ENCODE results near the gene CD53. TPM values are rescaled to one million over a fixed set of nuclear protein-coding genes. Genes with fewer than 3 reads are reported as not detected.

Gene CD53
- total and polyA plus RNA-seq, 4 donors: 15.7 to 39.9 (median 20.9) TPM

DNA sequence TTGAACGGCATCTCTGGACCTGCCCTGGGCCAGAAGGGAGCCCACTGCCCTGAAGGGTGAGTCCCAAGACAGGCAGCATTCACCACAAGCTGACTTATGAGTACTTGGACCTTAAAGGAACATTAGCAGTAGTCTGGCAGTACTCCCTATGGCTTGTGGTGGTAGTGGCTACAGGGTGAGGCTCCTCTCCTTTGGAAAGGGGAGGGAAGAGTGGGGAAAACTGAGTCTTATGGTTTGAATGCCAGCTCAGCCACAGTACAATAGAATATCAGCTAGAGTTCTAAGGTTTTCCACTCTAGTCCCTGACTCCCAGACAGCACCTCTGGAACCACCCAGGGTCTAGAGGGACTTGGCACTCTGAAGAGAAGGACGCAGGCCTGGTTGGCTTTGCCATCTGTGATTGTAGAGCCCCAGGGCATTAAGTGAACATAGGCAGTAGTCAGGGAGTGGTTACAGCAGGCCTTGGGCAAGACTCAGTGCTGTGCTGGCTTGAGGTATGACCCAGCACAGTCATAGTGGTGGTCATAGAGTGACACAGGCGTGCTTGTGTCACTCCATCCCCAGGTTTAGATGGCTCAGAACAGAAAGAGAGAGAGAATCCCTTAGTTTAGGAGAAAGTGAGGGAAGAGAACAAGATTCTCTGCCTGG lies 31.0 kb downstream of the CD53 start:
- H3K27me3 ChIP-seq (ENCODE audit: control insufficient read depth, insufficient read depth, low read length): no peaks in the 10 kb centered on the region
- no peaks in the 10 kb centered on the region for H3K9me3 ChIP-seq (ENCODE audit: control insufficient read depth, insufficient read depth, low read length)
- 69% methylated on average over 2 of the region's 3 CpGs for WGBS (ENCODE audit: insufficient coverage)
- H3K36me3 ChIP-seq (ENCODE audit: control insufficient read depth, insufficient read depth, low read length): no peaks in the 10 kb centered on the region
- no peak for DNase-seq (ENCODE audit: low read depth in 4 of 6, low spot score in 6 of 6)
- H3K4me1 ChIP-seq (ENCODE audit: control insufficient read depth, insufficient read depth, low read length): no peaks in the 10 kb centered on the region
- H3K4me3 ChIP-seq (ENCODE audit: low read depth, low read length): no peak overlapping the region
- no peak overlapping the region for H3K27ac ChIP-seq (ENCODE audit: low read depth, low read length)

DNA sequence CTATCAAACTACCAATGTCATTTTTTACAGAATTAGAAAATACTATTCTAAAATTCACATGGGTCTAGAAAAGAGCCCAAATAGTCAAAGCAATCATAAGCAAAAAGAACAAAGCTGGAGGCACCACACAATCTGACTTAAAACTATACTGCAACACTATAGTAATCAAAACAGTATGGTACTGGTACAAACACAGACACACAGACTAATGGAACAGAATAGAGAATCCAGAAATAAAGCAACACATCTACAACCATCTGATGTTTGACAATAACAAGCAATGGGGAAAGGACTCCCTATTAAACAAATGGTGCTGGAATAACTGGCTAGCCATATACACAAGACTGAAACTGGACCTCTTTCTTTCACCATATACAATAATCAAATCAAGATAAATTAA lies 39.8 kb downstream of the CD53 start:
- no peak overlapping the region for H3K4me3 ChIP-seq (ENCODE audit: low read depth, low read length)
- DNase-seq (ENCODE audit: low read depth in 4 of 6, low spot score in 6 of 6): no peak
- no peaks in the 10 kb centered on the region for H3K27me3 ChIP-seq (ENCODE audit: control insufficient read depth, insufficient read depth, low read length)
- H3K9me3 ChIP-seq (ENCODE audit: control insufficient read depth, insufficient read depth, low read length): no peaks in the 10 kb centered on the region
- H3K4me1 ChIP-seq (ENCODE audit: control insufficient read depth, insufficient read depth, low read length): no peaks in the 10 kb centered on the region
- H3K36me3 ChIP-seq (ENCODE audit: control insufficient read depth, insufficient read depth, low read length): no peaks in the 10 kb centered on the region
- H3K27ac ChIP-seq (ENCODE audit: low read depth, low read length): no peak overlapping the region

DNA sequence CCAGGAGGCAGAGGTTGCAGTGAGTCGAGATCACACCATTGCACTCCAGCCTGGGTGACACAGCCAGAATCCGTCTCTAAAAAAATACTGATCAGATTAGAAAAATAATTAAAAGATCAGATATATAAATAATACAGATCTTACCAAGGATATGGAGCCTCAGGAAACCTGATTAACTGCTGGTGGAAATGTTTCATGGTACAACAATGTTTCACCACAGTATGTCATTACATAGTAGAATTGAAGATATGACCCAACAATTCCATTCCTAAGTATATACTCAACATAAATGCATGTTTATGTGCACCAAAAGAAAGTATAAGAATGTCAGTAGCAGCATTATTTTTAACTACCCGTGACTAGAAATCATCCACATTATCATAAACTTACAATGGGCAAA lies 41.7 kb downstream of the CD53 start:
- Histone ChIP-seq H3K4me3 (ENCODE audit: low read depth, low read length) (no peak overlapping the region), H3K27ac (ENCODE audit: low read depth, low read length) (no peak overlapping the region)
- WGBS (ENCODE audit: insufficient coverage): no CpG with 5 or more reads among the region's 3 CpGs

GRCh38 chr1:110915804-110916203 lies 42.9 kb downstream of the CD53 start:
- Histone ChIP-seq H3K9me3 (ENCODE audit: control insufficient read depth, insufficient read depth, low read length) (no peaks in the 10 kb centered on the region), H3K27me3 (ENCODE audit: control insufficient read depth, insufficient read depth, low read length) (no peaks in the 10 kb centered on the region), H3K4me1 (ENCODE audit: control insufficient read depth, insufficient read depth, low read length) (no peaks in the 10 kb centered on the region), H3K27ac (ENCODE audit: low read depth, low read length) (no peak overlapping the region), H3K4me3 (ENCODE audit: low read depth, low read length) (no peak overlapping the region), H3K36me3 (ENCODE audit: control insufficient read depth, insufficient read depth, low read length) (no peaks in the 10 kb centered on the region)
- no CpG with 5 or more reads among the region's 2 CpGs for WGBS (ENCODE audit: insufficient coverage)
- no peak for DNase-seq (ENCODE audit: low read depth in 4 of 6, low spot score in 6 of 6)

More for the DNA sequence above, 41.7 kb downstream of the CD53 start:
- no peak for DNase-seq (ENCODE audit: low read depth in 4 of 6, low spot score in 6 of 6)
- H3K27me3 ChIP-seq (ENCODE audit: control insufficient read depth, insufficient read depth, low read length): no peaks in the 10 kb centered on the region
- H3K36me3 ChIP-seq (ENCODE audit: control insufficient read depth, insufficient read depth, low read length): no peaks in the 10 kb centered on the region
- no peaks in the 10 kb centered on the region for H3K9me3 ChIP-seq (ENCODE audit: control insufficient read depth, insufficient read depth, low read length)
- H3K4me1 ChIP-seq (ENCODE audit: control insufficient read depth, insufficient read depth, low read length): no peaks in the 10 kb centered on the region

GRCh38 chr1:110916274-110916668 lies 43.3 kb downstream of the CD53 start:
- DNase-seq (ENCODE audit: low read depth in 4 of 6, low spot score in 6 of 6): no peak
- no CpG with 5 or more reads among the region's 2 CpGs for WGBS (ENCODE audit: insufficient coverage)
- Histone ChIP-seq H3K4me3 (ENCODE audit: low read depth, low read length) (no peak overlapping the region), H3K27ac (ENCODE audit: low read depth, low read length) (no peak overlapping the region), H3K27me3 (ENCODE audit: control insufficient read depth, insufficient read depth, low read length) (no peaks in the 10 kb centered on the region), H3K9me3 (ENCODE audit: control insufficient read depth, insufficient read depth, low read length) (no peaks in the 10 kb centered on the region), H3K36me3 (ENCODE audit: control insufficient read depth, insufficient read depth, low read length) (no peaks in the 10 kb centered on the region), H3K4me1 (ENCODE audit: control insufficient read depth, insufficient read depth, low read length) (no peaks in the 10 kb centered on the region)

GRCh38 chr1:110916669-110917306 lies 43.8 kb downstream of the CD53 start:
- WGBS (ENCODE audit: insufficient coverage): 0% methylated on average over 1 of the region's 2 CpGs
- no peak overlapping the region for H3K27ac ChIP-seq (ENCODE audit: low read depth, low read length)

DNA sequence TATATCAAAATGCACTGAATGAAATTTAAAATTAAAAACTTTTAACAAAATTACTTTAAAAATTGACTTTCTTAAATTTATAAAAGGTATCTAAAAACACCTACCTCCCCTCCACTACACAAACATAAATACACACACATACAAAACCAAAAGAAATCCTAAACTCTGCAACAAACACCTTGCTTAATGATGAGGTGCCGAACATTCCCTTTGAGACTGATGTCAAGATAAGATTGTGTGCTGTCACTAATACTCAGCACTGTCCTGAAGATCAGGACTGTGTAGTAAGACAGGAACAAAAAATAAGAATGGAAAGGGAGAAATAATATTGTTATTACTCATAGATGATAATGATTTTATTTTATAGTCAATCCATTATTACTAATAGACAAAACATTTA lies 45.1 kb downstream of the CD53 start:
- no peaks in the 10 kb centered on the region for H3K4me1 ChIP-seq (ENCODE audit: control insufficient read depth, insufficient read depth, low read length)
- H3K36me3 ChIP-seq (ENCODE audit: control insufficient read depth, insufficient read depth, low read length): no peaks in the 10 kb centered on the region
- no peak overlapping the region for H3K4me3 ChIP-seq (ENCODE audit: low read depth, low read length)
- H3K9me3 ChIP-seq (ENCODE audit: control insufficient read depth, insufficient read depth, low read length): no peaks in the 10 kb centered on the region
- H3K27ac ChIP-seq (ENCODE audit: low read depth, low read length): no peak overlapping the region
- no peak for DNase-seq (ENCODE audit: low read depth in 4 of 6, low spot score in 6 of 6)
- no peaks in the 10 kb centered on the region for H3K27me3 ChIP-seq (ENCODE audit: control insufficient read depth, insufficient read depth, low read length)
- no CpG with 5 or more reads among the region's 1 CpG for WGBS (ENCODE audit: insufficient coverage)

More at GRCh38 chr1:110916669-110917306, 43.8 kb downstream of the CD53 start:
- H3K36me3 ChIP-seq (ENCODE audit: control insufficient read depth, insufficient read depth, low read length): no peaks in the 10 kb centered on the region
- H3K27me3 ChIP-seq (ENCODE audit: control insufficient read depth, insufficient read depth, low read length): no peaks in the 10 kb centered on the region
- H3K4me3 ChIP-seq (ENCODE audit: low read depth, low read length): no peak overlapping the region
- no peaks in the 10 kb centered on the region for H3K9me3 ChIP-seq (ENCODE audit: control insufficient read depth, insufficient read depth, low read length)
- DNase-seq (ENCODE audit: low read depth in 4 of 6, low spot score in 6 of 6): no peak
- H3K4me1 ChIP-seq (ENCODE audit: control insufficient read depth, insufficient read depth, low read length): no peaks in the 10 kb centered on the region

DNA sequence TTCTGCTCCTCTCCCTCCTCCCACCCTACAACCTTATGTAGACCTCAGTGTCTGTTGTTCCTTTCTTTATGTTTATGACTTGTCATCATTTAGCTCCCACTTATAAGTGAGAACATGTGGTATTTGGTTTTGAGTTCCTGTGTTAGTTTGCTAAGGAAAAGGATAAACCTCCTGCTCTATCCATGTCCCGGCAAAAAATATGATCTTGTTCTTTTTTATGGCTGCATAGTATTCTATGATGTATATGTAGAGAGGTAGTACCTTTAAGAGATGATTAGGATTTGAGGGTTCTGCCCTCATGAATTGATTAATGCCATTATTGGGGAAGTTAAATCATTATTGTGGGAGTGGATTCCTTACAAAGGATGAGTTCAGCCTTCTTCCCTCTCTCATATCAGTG lies 49.0 kb downstream of the CD53 start:
- no peaks in the 10 kb centered on the region for H3K27me3 ChIP-seq (ENCODE audit: control insufficient read depth, insufficient read depth, low read length)
- H3K9me3 ChIP-seq (ENCODE audit: control insufficient read depth, insufficient read depth, low read length): no peaks in the 10 kb centered on the region
- H3K36me3 ChIP-seq (ENCODE audit: control insufficient read depth, insufficient read depth, low read length): no peaks in the 10 kb centered on the region
- WGBS (ENCODE audit: insufficient coverage): no CpG with 5 or more reads among the region's 1 CpG
- no peak overlapping the region for H3K4me3 ChIP-seq (ENCODE audit: low read depth, low read length)
- no peak for DNase-seq (ENCODE audit: low read depth in 4 of 6, low spot score in 6 of 6)
- no peaks in the 10 kb centered on the region for H3K4me1 ChIP-seq (ENCODE audit: control insufficient read depth, insufficient read depth, low read length)
- H3K27ac ChIP-seq (ENCODE audit: low read depth, low read length): no peak overlapping the region

DNA sequence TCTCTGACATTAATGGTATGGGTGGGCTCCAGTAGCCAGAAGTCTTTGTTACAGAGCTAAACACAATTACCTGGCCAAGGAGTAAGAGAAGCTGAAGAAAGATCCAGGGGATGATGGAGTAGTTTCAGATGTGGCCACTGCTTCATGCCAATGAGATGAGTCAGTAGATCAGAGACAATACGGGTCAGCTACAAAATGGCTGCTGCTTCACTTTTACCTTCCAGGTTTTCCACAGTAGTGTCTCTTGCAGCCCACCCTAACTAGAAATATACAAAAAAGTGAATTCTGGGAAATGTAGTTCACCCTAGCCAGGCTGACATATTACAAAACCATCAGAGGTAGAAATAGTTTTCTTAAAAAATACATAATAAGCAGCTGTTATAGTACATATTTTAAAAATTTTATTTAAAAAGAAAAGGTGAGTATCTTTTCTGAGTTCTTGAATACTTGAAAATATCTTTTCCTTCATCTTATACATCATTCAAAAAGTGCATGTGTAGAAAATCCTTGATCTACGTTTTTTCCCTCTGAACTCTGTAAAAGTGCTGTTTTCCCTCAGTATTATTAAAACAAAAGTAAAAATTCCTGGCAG lies 54.6 kb downstream of the CD53 start:
- WGBS (ENCODE audit: insufficient coverage): no CpG with 5 or more reads among the region's 2 CpGs
- no peaks in the 10 kb centered on the region for H3K36me3 ChIP-seq (ENCODE audit: control insufficient read depth, insufficient read depth, low read length)
- H3K27ac ChIP-seq (ENCODE audit: low read depth, low read length): no peak overlapping the region
- no peaks in the 10 kb centered on the region for H3K4me1 ChIP-seq (ENCODE audit: control insufficient read depth, insufficient read depth, low read length)
- DNase-seq (ENCODE audit: low read depth in 4 of 6, low spot score in 6 of 6): no peak
- H3K27me3 ChIP-seq (ENCODE audit: control insufficient read depth, insufficient read depth, low read length): no peaks in the 10 kb centered on the region
- peaks cover 1% of the 10 kb centered on the region for H3K9me3 ChIP-seq (ENCODE audit: control insufficient read depth, insufficient read depth, low read length)
- no peak overlapping the region for H3K4me3 ChIP-seq (ENCODE audit: low read depth, low read length)

DNA sequence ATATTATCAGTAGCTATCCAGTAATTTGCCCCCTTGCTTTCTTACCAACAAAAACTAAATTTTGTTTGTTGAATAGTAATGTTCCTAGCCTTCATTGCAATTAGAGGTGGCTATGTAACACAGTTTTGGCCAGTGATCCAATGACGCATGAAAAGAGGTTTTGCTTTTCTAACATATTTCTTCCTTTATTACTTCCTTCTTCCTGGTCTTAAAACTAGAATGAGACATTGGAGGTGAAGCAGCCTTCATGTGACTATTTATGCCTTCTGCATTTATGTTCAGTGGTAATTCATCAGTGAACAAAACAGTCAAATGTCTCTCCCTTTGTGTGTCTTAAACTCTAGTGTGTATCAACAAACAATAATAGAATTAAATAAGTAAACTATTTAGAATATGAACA lies 55.2 kb downstream of the CD53 start:
- Histone ChIP-seq H3K36me3 (ENCODE audit: control insufficient read depth, insufficient read depth, low read length) (no peaks in the 10 kb centered on the region), H3K4me3 (ENCODE audit: low read depth, low read length) (no peak overlapping the region), H3K27ac (ENCODE audit: low read depth, low read length) (no peak overlapping the region), H3K9me3 (ENCODE audit: control insufficient read depth, insufficient read depth, low read length) (peaks cover 1% of the 10 kb centered on the region), H3K27me3 (ENCODE audit: control insufficient read depth, insufficient read depth, low read length) (no peaks in the 10 kb centered on the region), H3K4me1 (ENCODE audit: control insufficient read depth, insufficient read depth, low read length) (no peaks in the 10 kb centered on the region)
- WGBS (ENCODE audit: insufficient coverage): no CpG with 5 or more reads among the region's 1 CpG
- DNase-seq (ENCODE audit: low read depth in 4 of 6, low spot score in 6 of 6): no peak

Data from spinal cord (tissue), 10 donors.